GM18951 (cell line): Measurements from ENCODE around the gene MAML3.

Experiments
- POLR2A ChIP-seq: IDR thresholded peaks from 4 replicates; pipeline ENCODE4 v1.6.1; 2011; ENCODE audit warnings: mild to moderate bottlenecking; ENCODE audit not compliant: insufficient read length, insufficient read depth; ENCODE audit errors: extremely low read depth
- in situ Hi-C: fragments of 300-500 bp; cut with MboI; formaldehyde crosslinking; loops from one replicate; pipeline ENCODE4 v1.12.0; 2022; ENCODE audit warnings: low sequenced_read_pairs, mixed read lengths, inconsistent platforms; ENCODE audit not compliant: unreplicated experiment

MAML3 gene

DNA sequence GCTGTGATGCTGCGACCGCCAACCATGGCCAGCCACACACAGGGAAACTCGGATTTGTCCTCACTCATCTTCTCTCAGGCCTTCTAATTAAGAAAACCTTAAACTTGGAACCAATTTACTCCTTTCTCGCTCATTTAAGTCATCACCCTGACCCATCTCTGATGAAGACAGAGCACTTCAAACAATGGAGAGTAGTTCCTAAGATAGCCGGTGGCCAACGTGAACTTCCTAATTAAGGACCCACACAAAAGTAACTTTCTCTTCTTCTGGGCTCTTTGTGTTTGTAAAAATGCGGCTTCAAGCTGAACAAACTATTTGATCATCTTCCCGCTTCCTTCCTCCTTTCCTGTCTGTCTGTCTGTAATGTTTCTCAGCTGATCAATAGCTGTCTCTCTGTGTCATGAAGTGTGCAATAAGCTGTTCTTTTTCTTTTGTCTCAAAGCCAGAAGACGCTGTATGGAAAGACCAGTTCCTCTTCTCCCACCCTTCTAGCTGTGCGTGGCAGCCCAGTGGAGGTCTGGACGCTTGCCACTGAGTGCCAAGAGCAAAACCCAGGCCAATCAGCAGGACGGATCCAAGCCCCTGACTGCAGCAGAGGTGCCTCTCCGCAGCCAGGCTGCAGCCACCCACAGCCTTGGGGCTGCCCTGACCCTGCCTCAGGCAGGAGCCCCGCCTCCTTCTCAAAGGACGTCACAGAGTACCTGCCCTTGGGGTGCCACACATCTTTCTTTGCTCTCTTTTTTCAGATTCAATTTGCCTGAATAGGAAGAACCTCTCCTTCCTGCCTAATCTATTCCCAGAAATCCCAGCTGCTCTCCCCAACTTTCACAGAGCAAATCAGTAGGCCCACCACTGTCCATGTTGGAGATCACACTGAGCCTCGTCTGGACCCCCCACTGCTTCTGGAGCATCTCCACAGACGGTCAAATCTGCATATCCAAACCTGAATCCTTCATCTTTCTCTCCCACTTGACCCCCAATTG lies 59.3 kb downstream of the MAML3 start:
- in situ Hi-C loops, result no loop called here
- TF ChIP-seq POLR2A, result no peak

DNA sequence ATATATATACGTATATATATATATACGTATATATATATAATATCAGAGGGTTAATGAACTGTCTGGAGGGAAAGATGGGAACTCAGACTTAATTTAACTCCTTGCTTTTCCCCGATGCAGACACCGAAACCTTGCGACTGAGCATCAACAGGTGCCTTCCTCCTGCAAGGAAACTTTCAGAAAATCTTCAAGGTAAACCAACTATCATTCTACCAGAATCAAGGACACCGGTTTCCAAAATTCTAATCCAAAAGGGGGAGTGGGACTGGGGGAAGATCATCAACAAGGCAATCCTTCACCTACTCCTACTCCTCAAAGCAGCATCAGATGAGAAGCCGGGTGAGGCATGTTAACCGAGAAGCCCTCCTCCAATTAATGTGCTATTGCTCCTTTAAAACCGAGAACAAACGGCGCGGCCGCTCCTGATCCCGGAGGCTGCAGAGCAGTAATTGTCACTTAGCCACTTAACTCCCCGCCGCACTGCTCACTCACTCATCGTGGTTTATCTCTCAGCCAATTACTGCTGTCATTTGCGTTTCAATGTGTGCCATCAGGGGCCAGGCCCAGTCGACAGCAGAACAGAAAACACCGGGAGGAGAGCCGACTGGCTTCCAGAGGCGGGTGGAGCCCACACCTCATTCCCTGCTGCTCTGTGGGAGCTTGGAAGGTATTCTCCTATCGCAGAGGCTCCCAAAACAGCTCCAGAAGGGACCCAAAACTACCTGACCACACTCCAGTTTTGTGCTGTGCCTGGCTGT lies 61.7 kb downstream of the MAML3 start:
- in situ Hi-C loops, result no loop called here
- TF ChIP-seq POLR2A, result no peak

DNA sequence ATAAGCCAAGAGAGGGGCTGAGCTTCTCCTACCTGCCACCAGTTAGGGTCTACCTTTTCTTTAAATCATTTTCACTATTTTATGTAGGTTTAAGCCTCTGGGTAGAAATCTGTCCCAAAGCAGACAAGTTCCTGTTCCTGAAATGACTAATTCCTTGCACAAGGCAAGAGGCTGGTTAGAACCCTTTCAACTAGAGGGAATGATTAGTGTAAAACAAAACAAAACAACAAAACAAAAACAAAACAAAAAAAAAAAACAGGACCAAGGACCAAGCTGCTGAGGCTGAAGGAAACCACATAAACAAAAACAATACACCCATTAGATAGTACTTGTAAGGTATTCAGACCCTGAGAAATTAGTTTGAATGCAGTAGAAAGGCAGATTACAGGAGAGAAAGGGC lies 62.7 kb downstream of the MAML3 start:
- no peak for TF ChIP-seq POLR2A
- in situ Hi-C loops, result no loop called here

DNA sequence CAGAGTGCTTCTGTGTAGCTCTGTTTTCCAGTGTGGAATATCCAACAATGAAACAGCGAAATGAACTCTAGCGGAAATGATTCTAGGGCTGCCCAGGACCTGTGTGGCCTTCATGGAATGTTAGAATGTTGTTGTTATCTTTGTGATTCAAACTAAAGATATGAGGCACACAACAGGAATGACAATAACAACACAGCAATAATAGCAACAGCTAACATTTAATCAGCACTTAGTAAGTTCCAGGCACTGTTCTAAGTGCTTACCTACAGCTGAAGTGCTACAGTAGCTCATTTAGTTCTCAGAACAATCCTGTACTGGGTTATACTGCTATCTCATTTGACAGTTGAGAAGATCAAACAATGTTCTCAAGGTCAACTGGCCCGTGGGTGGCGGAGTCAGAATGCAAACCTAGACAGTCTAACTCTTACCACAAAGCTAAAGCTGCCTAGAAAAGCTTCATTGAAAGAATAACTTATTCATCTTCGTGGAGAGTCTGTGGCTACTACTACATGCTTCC lies 63.7 kb downstream of the MAML3 start:
- no peak for TF ChIP-seq POLR2A
- in situ Hi-C loops, result no loop called here

DNA sequence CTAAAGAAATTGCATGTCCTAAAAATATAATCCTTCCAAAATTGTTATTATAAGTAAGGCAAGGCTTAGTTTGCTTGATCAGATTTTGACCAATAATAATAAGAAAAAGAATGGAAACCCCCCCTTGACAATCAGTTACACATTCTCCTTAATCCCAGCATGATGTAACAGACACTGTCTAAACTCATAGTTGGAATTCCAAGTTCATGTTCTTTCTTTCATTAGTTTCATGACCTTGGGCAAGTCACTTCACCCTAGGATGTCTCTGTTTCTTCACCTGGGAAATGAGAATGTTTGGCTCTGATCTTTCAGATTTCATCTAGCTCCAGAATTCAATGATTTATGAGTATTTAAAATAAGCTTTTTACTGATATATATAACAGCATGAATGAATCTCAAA lies 64.8 kb downstream of the MAML3 start:
- TF ChIP-seq POLR2A, result no peak
- in situ Hi-C loops, result no loop called here

DNA sequence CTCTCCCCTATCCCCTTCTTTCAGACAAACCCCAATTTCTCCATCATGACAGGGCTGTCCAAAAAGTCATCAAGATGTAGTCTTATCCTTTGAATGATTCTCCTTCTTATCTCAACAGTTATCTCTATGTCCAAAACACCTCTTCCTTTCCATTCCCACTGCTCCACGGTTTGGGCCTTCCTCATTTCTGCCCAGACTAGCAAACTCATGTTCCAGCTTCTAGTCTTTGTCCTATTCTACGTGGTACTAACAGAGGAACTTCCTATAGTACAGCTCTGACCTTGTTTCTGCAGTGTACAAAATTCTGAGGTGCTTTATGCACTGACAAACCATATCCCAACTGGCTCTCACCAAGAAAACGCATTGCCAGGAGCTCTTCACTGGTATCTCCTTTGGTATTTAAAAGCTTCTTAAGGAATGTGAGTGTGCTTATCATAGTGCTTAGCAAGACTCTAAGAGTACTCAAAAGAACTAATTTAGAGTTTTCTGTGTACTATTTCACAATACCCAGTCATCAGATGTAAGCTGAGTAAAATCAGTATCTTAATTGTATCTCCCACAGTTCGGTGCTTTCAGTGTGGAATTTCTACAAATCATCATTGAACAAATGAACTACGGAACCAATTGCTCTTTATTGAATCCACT lies 65.5 kb downstream of the MAML3 start:
- in situ Hi-C loops, result no loop called here
- TF ChIP-seq POLR2A, result no peak

DNA sequence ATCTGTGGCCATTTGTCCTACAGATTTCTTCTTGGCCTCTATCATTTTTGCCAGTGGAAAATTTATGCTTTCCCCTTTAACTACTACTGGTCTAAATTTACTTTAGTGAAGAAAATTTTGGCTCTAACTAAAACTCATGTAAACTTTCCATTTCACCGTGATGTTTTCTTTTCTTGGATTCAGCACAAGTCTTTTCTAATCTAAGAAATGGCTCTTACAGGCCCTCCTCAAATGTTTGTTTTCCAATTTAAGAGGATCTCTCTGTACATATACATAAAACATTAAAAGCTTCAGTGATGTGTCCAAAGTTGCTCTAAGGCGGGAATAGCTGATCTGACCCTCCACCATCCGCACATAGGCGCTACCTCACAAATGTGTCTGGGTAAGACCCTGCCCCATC lies 68.1 kb downstream of the MAML3 start:
- no peak for TF ChIP-seq POLR2A
- in situ Hi-C loops, result no loop called here

DNA sequence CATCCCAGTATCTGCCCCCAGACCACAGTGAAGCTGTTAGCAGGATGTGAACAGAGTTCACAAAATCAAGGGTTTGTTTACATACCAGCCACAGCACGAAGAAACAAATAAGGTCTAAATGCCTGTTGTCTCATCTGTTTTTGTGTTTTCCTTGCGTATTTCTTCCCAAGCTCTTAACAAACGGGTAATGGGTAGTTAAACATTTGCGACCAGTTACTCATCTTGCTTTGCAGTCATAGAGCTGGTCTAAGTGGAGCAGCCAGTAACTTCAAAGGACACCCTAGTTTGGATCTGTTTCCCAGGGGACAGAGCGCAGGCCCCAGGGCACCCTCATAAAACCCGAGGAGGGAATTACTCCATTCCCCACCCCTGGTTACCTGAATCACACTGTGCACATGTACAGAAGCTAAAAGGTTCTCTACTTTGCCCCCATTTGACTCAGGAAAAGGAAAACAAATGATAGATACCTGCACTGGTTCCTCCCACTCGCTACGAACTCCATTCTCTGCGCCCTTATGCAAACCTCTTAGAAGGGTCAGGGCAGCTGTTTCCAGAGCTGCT lies 68.8 kb downstream of the MAML3 start:
- in situ Hi-C loops, result no loop called here
- TF ChIP-seq POLR2A, result no peak

DNA sequence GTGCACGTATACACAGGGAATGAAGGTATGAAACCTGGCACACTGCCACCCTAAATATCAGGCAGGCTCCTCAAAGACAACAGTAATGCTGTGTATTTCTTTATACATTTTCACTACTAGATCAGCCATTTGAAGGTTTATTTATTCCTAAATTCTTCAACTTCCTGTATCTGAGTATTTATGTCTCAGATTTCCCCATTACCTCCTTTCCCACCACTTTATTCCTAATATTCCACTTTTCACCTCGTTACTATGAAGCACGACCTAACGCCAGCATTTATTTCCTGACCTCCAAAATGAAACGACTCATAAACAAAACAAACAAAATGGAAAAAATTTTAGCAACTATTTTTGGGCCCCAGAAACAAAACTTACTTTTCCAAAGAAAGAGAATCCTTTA lies 69.6 kb downstream of the MAML3 start:
- TF ChIP-seq POLR2A, result no peak
- in situ Hi-C loops, result no loop called here

DNA sequence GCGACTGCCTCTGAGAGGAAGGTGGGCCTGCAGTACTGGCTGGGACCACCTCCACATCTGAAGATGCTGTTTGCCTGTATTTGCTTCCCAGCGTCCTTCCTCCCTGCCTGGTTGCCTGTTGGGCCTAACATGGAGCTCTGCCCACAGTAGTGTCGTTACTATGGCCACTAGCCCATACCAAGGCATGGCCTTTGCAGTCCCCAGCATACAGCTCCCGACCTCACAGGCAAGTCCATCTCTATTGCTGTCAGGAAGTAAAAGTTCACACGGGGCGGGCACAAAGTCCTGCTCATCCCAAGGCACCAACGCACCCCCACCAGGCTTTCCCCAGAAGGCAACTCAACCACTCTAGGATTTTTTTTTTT lies 71.6 kb downstream of the MAML3 start:
- in situ Hi-C loops, result no loop called here
- no peak for TF ChIP-seq POLR2A

DNA sequence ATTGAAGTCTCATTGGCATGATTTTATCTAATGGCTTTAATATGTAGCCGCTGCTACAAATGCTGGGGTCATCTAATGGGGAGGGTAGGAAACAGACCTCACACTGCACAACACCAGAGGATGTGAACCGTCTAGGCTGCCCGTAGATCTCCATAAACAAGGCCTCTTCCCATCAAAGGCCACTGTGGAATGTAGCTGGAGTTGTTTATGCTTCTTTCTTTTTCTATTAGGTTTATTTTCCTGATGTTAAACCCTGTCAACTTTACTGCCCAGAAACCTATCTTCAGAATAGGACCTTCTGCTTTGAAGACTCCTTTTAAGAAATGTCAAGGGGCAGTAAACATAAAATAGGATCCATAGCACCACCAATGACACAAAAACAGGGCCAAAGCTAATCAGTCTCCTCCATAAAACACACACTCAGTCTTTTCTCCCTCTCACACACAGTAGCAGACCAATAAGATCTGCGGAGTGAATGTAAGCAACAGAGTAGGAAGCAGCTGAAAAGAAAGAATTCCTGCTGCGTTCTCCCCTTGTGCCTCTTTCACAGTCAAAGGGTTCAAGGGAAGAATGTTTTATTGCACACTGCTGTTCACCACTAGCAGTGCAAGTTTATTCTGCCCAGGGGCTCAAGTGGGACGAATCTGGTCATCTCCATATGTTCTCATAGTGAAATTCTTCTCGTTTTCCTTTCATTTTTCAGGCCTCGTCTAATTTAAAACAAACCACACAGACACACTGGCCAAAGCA lies 72.2 kb downstream of the MAML3 start:
- in situ Hi-C loops, result no loop called here
- TF ChIP-seq POLR2A, result no peak

DNA sequence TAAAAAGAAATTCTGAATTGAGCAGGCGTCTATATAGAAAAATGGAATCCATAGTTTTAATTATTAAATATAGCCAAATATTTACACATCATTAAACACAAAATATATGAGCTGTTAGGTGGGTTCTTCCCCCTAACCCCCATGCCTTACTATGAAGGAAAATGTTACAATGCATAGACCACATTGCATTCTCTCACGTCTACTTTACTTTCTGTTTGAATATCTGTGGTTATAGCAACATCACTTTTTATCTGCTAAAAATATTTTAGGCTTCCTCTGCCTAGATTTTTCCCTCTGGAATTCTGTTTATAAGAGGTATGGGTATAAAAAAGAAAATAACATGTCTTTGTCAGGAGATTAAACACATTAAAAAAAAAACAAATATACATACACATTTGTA lies 73.1 kb downstream of the MAML3 start:
- TF ChIP-seq POLR2A, result no peak
- in situ Hi-C loops, result no loop called here
